ENCODE data around the gene ANKRD63.

DNA sequence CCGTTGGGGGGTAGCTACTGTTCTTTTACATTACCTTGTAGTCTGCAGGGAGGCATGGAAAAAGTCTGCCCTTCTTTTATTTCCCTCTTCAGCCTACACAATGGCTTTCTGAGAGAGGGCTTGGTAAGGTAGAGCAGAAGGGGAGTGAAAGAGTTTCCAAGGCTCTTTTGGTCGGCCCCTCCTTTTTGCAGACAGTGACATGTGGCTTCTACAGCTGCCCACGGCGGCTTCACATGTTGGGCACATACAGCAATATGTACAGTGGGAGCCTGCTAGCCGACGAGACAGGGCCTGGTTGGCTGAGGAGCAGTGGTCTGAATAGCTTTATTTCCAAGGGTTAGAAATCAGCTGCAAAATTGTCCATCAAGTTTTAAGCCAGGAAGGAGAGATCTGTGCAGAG lies 44.6 kb upstream of the ANKRD63 start:
- TF ChIP-seq CTCF (IDR thresholded peaks at IDR 0.05) (no peak), POLR2A (IDR thresholded peaks at IDR 0.05) (no peak), POLR2AphosphoS5 (IDR thresholded peaks at IDR 0.05) (no peak), EP300 (IDR thresholded peaks at IDR 0.05) (no peak)
